Forelimb muscle (tissue), 1 donor: ENCODE results near the gene TARBP2. TPM values are rescaled to one million over a fixed set of nuclear protein-coding genes. Genes with fewer than 3 reads are reported as not detected.
"Not testable (repeated sequence)": the region's sequence is repeated elsewhere in the genome, so short reads cannot be mapped to it uniquely, and the experiment has no call there.

ENCODE experiments used
- DNase-seq: peaks from one replicate; pipeline ENCODE4 v3.0.0-alpha.2; 2013; ENCODE audit warnings: low read depth
- polyA plus RNA-seq: library from polyadenylated mRNA; unstranded; fragments of 120-200 nt; gene quantifications from one replicate; pipeline ENCODE4 v1.2.1, GENCODE V29; 2013; ENCODE audit not compliant: insufficient read length

Gene TARBP2
- polyA plus RNA-seq, 1 donor: 20.9 TPM

DNA sequence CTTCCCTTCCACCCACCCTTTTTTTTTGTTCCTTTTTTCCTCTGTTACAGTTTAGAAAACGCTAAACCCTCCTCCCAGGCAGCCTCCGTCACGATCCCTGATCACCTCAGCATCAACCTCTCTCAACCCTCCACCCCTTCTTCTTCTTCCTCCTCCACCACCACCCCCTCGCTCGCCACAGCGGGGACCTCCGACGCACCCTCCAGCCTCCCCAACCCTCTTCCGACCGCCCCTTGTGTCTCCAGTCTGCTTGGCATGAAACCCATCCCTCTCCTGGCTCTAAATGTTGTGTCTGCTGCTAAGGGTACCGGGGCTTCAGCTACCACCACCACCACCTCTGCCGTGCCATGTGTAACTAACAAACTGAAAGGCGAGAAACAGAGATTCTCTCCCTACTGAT, 26.3 kb upstream of the TARBP2 start:
- no peak for DNase-seq

DNA sequence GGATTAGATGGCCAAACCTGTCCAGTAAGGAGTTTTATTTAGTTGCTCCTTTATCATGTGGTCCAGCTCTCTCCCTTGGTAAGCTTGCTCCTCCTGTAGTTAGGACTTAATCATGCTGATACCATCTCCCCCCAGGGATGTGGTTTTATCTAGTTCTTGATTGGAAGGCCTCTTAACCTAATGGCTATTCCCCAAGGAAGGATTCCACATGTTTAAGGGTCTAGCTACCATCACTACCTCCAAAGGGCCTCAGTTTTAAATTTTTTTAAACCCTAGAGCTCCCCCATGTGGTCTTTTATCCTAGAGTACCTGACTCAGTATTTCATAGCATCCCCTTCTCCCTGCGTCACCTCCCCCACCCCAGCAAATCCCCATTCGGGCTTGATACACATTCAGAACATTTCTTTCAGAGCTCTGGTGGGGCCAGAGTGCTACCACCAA, 24.3 kb upstream of the TARBP2 start:
- no peak for DNase-seq

DNA sequence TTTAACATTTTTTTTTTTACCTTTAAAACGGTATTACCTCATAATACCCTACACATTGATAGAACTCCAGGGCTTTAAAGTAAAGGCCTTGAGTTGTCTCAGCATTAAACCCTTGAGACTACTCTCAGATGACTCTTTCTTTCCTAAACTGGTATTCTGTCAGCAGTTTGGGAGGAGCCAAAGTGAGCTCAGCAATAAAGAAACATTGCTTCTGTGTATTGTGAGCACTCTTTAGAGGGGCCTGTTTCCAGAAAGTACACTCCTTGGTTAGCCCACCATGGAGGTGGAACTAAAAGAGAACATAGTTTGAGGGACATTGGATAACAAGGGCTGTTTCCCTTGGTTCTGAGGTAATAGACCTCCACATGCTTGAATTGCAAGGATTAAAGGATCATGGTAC, 22.2 kb upstream of the TARBP2 start:
- DNase-seq: no peak

DNA sequence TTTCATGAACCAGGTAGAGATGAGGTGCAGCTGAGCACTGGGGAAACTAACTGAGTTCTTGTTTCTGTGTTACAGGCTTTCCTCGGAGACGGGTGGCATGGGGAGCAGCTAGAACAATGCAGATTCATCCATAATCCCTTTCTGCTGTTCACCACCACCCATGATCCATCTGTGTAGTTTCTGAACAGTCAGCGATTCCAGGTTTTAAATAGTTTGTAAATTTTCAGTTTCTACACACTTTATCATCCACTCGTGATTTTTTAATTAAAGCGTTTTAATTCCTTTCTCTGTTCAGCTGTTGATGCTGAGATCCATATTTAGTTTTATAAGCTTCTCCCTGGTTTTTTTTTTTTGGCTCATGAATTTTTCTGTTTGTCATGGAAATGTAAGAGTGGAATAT, 21.8 kb upstream of the TARBP2 start:
- no peak for DNase-seq

DNA sequence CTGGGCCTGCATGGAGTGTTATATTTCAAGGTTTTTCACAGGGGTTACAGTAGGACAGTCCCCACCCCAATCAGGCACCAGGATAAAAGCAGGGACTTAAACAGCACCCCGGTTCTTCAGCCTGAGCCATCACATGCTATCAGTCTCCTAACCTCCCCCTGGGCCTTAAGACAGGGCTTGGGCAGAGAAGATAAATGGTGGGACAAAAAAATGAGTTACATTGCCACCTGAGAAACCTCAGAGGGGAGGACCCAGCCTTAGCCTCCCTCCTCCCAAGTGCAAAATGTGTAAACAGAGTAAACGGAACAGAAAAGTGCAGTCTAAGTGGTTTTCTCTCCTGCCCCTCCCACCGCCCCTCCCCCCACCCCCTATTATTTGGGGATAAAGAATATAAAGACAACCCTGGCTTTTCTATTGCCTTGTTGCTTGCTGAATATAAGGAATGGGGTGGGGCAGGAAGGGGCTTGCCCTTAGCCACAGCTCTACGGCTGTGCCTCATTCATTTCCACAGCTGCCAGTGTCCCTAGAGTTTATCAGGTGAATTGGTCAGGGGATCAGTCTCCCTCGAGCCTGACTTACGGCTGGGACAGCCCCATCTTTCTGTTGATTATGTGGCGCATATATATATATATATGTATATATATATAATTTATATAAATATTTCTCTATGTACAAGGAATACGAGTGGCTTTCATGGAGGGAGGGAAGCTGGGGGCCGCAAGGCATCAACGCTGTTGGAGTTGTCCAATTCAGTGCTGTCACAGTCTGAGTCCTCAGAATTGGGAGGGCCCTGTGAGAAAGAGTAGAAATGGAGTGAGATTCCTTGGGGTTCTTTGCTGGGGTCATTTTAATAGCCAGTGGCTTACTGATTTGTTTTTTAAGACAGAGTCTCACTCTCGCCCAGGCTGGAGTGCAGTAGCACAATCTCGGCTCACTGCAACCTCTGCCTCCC, 20.3 kb upstream of the TARBP2 start:
- DNase-seq: no peak

DNA sequence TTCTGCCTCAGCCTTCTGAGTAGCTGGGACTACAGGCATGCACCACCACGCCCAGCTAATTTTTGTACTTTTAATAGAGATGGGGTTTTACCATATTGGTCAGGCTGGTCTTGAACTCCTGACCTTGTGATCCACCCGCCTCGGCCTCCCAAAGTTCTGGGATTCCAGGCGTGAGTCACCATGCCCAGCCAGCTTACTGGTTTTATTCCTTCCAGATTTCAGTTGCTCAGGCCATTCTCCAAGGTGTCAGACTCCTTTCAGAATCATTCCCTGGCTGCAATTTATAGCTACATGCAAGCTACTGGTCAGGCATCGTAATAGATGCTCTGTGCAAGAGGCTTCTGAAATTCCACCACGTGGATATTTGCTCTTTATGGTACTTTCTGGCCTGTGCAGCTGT, 19.6 kb upstream of the TARBP2 start:
- DNase-seq: not testable (repeated sequence)

DNA sequence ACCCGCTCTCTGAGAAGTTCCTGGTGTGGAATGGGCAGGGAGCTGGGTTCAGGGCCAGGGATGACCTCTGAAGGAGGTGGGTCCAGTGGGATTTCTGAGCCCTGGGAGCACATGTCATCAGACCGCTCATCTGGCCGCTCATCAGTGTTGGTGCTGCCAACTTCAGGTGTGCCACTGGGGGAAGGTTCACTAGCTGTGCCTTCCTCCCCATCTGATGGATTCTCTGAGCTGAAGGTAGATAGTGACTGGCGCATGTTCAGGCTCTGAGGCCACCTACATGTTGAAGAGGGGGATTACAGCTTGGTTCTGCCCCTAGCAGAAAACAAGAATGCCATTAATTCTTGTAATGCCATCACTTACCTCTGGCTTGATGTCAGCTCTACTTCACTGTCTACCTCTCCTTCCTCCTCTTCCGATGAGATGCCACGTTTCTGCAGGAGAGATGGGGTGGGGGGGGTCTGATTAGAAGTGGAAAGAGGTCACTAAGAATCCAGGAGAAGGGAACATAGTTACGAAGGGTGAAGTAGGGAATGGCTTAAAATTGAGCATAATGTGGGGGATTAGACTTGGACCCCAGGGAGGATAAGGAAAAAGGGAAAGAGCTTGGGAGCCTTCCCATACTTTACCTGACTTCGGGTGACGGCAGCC, 19.0 kb upstream of the TARBP2 start:
- DNase-seq: no peak

DNA sequence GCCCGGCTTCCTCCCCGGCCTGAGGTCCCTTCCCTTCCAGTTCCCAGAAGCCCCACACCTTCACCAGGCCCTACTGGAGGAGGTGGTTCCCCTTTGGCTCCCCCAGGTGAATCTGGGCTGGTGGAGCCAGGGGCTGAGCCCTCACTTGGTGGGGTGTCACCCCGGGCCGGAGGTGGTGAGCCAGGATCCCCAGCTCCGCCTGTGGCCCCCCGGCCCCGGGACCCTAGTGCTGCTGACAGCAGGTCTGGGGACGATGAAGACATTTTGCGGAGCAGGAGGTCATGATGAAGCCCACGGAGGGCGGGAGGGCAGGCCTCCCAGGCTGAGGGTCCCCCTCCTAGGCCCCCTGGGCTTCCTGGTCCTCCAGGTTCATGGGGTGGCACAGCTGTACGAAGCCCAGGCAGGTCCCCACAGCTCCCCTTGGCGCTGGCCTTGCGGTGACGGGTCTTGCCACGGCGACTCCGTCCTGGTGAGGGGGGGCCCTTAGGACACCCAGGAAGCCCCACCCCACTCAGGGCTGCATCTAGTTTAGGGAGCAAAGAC, 18.4 kb upstream of the TARBP2 start:
- DNase-seq: no peak

DNA sequence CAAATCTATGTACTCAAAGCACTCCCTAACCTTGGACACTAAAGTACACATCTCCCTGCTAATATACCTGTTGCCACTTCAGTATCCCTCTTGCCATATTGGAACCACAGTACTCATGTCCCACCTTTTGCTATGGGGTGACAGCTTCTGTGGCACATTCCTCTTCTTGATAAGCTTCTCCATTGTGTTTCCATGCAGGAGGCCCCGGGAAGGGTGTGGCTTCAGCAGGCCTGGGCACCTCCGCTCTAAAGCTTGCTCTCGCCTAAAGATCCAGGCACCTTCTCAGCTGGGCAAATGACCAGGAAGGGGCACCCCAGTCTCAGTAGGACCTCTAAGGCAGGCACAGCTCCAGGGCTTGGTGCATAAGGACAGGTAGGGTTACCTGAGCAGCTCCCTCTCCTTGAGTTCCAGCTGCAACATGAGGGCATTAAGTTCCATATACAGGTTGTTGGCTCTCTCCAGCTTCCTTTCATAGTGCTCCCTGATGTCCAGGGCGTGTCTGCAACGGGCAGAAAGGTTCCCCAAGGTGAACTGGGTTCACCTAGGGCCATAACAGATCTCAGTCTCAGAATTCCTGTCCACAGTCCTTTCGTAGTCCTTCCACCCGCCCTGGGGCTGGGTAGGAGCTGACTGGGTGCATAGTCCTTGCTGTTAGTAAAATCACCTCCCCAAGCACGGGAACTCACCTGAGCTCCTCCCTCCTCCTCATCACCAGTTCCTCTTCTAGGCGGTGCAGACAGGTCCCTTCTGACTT, 17.7 kb upstream of the TARBP2 start:
- DNase-seq: no peak

DNA sequence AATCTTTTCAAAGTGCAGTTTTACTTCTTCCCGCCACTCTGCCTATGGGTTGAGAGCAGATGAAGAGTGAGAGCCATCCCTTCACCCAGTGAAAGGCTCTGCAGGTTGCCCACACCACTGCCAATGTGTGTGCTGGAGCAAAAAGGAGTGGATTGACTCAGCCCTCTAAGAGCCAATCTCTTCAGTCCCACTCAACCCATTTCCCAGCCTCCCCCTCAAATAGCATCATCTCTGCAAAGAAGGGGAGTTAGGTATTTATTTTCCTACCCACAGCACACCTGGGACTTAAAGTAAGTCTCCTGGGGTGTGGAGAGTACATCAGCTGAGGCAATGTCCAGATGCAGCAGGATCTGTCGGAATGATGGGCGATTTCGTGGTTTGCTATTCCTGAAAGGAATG, 17.1 kb upstream of the TARBP2 start:
- no peak for DNase-seq

DNA sequence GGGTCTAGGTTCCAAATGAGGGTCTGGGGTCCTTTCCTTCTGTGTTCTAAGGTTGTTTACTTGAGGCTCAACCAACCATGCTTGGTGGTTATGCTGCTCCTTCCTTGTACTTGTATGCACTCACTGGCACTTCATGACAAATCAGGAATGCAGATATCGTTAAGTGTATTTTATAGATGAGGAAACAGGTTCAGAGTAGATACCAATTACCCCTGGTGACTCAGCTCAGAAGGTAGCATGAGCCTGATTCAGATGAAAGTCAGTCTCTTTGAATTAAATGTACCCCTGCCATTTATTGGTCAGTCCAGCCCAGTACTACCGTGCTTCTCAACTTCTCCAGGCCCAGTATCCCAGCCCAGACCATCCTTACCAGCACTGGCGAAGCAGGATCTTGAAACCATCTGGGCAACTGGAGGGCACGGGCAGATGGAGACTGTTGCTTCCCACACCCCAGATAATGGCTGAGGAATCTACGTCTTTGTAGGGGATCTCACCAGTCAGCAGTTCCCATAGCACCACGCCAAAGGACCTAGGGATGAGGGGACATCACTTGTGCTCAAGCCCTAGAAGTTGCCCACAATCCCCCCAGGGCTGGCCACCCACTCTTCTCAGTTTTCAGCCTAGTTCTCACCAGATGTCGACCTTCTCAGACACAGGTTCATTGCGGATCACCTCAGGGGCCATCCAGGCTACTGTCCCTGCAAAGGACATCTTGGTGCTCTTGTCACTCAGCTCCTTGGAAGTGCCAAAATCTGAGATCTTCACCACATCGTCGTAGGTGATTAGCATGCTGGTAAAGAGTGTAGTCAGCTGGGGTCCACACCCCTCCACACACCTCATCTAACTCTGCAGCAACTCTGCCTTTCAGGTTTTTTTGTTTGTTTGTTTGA, 16.2 kb upstream of the TARBP2 start:
- DNase-seq: no peak

DNA sequence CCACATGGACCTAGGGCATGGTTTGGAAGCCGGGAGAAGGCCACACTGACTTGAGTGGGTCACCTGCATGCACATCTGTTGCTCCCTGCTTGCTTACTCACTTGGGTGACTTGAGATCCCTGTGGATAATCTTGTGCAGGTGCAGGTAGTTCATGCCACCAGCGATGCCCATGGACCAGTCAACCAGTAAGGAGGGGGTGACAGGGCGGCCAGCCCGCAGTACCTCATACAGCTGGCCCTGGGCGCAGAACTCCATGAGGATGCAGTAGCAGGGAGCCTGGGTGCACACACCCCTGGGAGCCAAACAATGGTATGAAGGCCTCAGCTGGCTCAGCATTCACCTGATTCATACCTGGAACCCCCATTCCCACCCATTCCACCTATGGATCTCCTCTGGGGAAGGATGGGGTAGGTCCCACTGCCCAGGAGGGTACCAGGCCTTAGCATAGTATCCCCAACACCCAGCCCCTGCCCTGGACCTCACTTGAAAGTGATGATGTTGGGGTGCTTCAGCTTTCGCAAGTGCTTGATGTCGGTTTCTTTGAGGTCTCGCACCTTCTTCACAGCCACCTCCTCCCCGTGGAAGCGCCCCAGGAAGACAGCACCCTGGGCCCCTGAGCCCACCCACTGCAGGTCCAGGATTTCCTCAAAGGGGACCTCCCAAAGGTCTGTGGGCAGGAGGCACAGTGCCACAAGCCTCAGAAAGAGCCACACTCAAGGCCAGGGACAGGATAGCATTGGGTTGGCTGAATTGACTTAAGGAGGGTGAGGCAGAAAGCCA, 14.9 kb upstream of the TARBP2 start:
- no peak for DNase-seq

DNA sequence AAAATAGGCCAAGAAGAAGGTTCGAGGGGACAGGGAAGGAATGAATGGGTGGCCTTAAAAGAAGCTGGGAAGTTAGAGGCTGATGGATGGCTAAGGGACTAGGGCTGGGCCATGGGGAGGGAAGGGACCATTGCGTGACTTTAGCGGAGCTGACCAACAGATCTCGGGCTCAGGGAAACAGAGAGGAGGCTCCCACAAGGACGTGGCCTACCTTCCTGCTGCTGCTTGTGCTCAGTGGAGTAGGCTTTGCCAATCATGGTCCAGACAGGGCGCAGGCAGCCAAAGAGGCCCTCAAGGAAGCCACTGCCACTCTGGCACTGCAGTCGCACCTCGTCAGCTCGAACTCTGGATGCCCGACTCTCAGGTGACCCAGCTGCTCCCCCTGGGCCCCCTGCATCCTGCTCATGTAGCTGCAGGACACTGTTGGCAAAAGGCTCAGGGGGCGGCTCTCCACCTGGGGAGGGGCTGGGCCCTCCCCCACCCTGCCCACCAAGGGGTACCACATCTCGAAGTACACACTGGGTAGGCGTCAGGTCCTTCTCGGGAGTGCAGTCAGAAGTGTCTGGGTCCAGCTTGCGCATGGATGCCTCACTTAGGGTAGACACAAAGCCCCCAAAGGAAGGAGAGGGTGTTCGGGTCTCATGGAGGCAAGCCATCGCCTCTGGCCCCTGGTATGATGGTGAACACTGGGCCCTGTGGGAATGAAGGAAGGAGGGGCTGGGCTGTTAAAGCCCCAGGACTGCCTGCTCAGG, 14.2 kb upstream of the TARBP2 start:
- DNase-seq: no peak

DNA sequence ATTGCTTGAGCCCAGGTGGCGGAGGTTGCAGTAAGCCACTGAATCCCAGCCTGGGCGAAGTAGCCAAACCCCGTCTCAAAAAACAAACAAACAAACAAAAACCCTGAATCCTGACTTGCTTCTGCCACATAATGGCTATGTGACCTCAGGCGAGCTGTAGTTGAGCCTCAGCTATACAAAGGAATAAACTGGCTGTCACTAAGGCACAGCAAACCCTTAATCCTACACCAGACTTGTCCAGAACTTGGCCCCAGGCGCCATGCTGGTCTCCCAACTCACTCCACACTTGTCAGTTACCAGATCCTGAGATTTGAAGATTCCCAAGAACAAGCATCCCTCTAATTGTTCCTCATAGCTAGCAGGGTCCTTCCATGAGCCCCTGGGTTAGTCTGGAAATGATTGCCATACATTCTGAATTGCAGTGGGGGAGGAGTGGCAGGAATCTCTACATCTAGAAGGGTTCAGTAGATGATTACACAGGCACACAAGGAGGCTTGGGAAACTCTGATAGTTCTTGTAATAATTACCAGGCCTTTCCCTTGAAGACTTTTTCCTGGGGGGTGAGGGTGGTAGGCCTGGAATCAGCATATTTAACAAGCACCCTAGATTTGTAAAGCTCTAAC, 11.7 kb upstream of the TARBP2 start:
- no peak for DNase-seq

DNA sequence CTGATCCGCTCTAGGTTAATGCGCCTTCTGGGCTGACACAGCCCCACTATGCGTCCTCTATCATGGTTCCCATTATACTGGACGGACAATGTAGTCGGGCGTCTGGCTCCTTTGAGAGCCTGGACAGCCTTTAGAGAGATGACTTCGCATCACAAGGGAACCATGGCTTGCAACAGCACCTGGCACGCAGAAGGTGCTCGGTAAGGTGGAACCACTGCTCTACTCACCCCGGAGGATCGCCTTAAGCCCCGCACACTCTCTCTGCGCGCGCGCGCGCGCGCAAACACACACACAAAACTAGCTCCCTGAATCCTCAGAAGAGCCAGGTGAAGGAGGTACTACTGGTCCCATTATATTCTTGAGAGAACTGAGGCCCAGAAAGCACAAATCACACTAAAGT, 8.9 kb upstream of the TARBP2 start:
- no peak for DNase-seq

DNA sequence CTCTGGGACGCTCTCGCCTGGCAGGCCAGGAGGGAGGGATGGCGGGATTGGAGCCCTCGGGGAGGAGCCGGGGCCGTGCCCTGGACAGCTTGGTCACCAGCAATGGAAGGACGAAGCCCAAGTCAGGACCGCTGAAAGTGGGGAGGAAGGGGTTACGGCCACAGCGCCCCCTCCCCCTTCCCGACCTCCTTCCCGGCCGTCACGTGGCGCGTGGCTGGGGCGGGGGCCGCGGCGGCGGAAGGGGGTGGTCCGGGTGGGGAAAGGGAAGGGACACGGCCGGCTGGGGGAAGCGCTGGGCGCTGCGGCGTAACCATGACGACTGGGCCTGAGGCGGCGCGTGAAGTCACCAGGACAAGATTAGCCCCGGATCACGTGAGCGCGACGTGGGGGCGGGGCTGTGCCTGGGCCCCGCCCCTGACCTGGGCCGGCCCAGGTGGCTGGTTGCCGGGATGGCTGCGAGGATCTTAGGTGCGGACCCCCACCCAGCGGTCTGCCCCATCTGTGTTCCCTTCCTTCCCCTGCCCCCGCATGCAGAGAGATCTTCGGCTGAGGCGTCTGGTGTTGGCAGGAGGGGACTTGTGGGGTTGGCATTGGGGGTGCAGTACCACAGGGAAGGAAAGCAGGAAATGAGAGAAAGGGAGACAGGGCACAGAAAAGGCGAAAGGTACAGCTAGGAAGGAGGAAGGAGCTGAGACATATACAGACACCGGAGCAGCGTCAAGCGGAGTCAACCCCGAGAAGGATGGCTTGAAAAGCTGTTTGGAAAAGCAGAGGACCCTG, 8.1 kb upstream of the TARBP2 start:
- DNase-seq: peak; percentile 85

DNA sequence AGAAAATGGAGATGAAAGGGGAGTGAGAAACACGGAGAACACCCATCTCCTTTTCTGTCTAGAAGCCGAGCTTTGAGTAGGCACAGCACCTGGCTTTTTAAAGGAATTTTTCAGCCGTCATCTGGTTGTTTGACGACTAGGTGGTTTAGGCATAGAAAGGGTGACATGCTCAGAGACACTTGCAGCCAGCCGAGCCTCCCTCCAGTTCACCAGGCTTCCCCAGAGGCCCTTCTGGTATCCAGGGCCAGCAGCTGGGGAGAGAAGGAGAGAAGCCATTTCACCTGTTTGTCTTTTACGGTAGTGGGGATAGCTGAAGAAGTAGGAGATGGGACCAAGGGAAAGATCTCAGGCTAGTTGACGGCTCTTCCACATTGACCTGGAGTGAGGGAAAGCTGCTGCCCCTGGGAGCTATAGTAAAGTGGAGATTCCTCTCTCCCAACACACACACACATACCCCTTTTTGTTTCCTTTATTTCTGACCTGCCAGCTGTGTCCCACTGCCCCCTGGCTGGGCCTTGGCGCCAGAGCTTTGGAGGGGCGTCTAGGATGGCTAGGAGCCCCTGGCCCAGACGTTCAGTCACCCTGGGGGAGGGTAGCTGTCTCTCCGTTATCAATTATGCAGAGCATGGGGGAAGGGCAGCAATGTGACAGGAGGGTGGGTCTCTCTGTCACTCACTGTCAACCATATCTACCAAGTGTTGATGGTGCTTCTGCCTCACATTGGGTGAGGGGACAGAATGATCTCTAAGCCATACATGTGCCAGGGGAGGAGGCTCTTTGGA, 7.3 kb upstream of the TARBP2 start:
- DNase-seq: no peak
